ENCODE results near the gene TCERG1L.

DNA sequence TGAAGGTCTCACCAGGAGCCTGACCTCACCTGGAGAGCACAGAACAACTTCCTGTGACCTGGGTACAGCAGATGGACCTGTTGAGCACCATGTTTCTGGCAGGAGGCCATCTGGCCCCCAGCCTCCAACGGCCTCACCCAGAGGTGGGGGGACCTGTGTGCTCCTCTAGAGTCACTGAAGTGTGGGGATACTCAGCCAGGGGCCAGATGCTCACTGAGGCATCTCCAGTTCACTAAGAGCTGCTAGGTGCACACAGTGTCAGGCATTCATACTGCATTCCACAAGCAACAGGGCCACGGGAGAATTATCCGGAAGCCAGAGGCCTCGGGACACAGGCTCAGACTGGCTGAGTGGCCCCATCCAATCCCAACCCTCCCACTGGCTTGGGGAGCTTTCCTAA lies 161.4 kb downstream of the TCERG1L start:
- TF ChIP-seq ZBTB7A (IDR thresholded peaks at IDR 0.05; ENCODE audit: low read depth) (no peak), CEBPB (IDR thresholded peaks at IDR 0.05) (no peak), YY1 (IDR thresholded peaks at IDR 0.05; ENCODE audit: low read depth) (no peak), CREB1 (IDR thresholded peaks at IDR 0.05; ENCODE audit: low read depth) (no peak)
- TF ChIP-seq, protein P1, sequence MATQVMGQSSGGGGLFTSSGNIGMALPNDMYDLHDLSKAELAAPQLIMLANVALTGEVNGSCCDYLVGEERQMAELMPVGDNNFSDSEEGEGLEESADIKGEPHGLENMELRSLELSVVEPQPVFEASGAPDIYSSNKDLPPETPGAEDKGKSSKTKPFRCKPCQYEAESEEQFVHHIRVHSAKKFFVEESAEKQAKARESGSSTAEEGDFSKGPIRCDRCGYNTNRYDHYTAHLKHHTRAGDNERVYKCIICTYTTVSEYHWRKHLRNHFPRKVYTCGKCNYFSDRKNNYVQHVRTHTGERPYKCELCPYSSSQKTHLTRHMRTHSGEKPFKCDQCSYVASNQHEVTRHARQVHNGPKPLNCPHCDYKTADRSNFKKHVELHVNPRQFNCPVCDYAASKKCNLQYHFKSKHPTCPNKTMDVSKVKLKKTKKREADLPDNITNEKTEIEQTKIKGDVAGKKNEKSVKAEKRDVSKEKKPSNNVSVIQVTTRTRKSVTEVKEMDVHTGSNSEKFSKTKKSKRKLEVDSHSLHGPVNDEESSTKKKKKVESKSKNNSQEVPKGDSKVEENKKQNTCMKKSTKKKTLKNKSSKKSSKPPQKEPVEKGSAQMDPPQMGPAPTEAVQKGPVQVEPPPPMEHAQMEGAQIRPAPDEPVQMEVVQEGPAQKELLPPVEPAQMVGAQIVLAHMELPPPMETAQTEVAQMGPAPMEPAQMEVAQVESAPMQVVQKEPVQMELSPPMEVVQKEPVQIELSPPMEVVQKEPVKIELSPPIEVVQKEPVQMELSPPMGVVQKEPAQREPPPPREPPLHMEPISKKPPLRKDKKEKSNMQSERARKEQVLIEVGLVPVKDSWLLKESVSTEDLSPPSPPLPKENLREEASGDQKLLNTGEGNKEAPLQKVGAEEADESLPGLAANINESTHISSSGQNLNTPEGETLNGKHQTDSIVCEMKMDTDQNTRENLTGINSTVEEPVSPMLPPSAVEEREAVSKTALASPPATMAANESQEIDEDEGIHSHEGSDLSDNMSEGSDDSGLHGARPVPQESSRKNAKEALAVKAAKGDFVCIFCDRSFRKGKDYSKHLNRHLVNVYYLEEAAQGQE (IDR thresholded peaks at IDR 0.05; ENCODE audit: low read depth), result no peak
